ENCODE measurements around the gene PDE7B. TPM values are rescaled to one million over a fixed set of nuclear protein-coding genes. Genes with fewer than 3 reads are reported as not detected.

PDE7B gene
- polyA plus RNA-seq, 1 of the 3 experiments (the other 2 are of a cell fraction): 1.9 TPM

DNA sequence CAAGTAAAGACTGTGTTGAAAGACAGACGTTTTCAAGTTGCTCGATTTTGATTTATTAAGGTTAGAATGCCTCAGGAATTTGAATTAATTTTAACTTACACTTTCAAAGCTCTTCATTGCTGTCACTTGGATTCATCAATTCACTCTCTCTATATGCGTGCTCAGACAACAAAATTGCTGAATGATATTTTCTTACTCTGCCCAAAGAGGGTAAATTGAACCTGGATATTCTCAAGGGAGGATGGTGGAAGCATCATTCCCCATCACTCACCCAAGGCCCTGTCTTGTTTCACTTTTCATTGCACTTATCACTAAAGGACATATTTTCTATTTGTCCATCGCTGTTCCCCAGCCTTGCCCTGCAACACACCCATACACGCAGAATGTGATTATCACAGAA, 102.3 kb downstream of the PDE7B start:
- Histone ChIP-seq H3K27me3 (ENCODE audit: insufficient read depth) (no peaks in the 10 kb centered on the region), H3K9ac (no peak overlapping the region), H3K9me2 (no peaks in the 10 kb centered on the region), H3K27ac (ENCODE audit: low read depth in 2 of 2, low read length in 1 of 2) (no peak overlapping the region), H3K4me3 (ENCODE audit: low read depth in 2 of 2, low read length in 1 of 2) (no peak overlapping the region), H3F3A (replicated peaks; ENCODE audit: insufficient read depth) (no peaks in the 10 kb centered on the region), H3K4me2 (no peak overlapping the region), H3K36me3 (replicated peaks in 1 of 2; ENCODE audit: control insufficient read depth in 1 of 2, insufficient read depth in 2 of 2, low read length in 1 of 2) (no peaks in the 10 kb centered on the region), H4K20me1 (ENCODE audit: insufficient read depth) (no peaks in the 10 kb centered on the region), H3K4me1 (ENCODE audit: control insufficient read depth in 1 of 2, insufficient read depth in 2 of 2, low read depth in 1 of 2, low read length in 1 of 2) (no peaks in the 10 kb centered on the region), H2AFZ (ENCODE audit: low read depth) (no peak overlapping the region), H3K9me3 (no peaks in the 10 kb centered on the region), H3K79me2 (ENCODE audit: insufficient read depth) (no peaks in the 10 kb centered on the region)
- no peak for TF ChIP-seq CHD2 (IDR thresholded peaks at IDR 0.05; ENCODE audit: low read length, partially characterized antibody)
- TF ChIP-seq, protein P1, sequence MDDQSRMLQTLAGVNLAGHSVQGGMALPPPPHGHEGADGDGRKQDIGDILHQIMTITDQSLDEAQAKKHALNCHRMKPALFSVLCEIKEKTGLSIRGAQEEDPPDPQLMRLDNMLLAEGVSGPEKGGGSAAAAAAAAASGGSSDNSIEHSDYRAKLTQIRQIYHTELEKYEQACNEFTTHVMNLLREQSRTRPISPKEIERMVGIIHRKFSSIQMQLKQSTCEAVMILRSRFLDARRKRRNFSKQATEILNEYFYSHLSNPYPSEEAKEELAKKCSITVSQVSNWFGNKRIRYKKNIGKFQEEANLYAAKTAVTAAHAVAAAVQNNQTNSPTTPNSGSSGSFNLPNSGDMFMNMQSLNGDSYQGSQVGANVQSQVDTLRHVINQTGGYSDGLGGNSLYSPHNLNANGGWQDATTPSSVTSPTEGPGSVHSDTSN (IDR thresholded peaks at IDR 0.05): no peak
- no peak for TF ChIP-seq RCOR1 (IDR thresholded peaks at IDR 0.05; ENCODE audit: low read length)
- TF ChIP-seq, protein P2, sequence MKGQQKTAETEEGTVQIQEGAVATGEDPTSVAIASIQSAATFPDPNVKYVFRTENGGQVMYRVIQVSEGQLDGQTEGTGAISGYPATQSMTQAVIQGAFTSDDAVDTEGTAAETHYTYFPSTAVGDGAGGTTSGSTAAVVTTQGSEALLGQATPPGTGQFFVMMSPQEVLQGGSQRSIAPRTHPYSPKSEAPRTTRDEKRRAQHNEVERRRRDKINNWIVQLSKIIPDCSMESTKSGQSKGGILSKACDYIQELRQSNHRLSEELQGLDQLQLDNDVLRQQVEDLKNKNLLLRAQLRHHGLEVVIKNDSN (IDR thresholded peaks at IDR 0.05; ENCODE audit: borderline replicate concordance, low read depth): no peak
- TF ChIP-seq RAD21 (IDR thresholded peaks at IDR 0.05; ENCODE audit: low read length): no peak
- TF ChIP-seq FOSL2 (IDR thresholded peaks at IDR 0.05; ENCODE audit: borderline replicate concordance, low read depth): no peak
- TF ChIP-seq ELF1 (IDR thresholded peaks at IDR 0.05): no peak
- TF ChIP-seq EZH2phosphoT487 (IDR thresholded peaks at IDR 0.05; ENCODE audit: borderline replicate concordance, low read depth): no peak
- TF ChIP-seq JUND (IDR thresholded peaks at IDR 0.05): no peak
- DNase-seq: no peak
- WGBS (ENCODE audit: low lambda C conversion rate): 86% methylated on average over 5 of the region's 5 CpGs
- CTCF ChIA-PET: interaction anchor here (3.3 kb wide), 1 partner anchor 15 kb away, joined by 12 read pairs; no protein-coding TSS in a partner anchor
- POLR2A ChIA-PET: no interaction called here

DNA sequence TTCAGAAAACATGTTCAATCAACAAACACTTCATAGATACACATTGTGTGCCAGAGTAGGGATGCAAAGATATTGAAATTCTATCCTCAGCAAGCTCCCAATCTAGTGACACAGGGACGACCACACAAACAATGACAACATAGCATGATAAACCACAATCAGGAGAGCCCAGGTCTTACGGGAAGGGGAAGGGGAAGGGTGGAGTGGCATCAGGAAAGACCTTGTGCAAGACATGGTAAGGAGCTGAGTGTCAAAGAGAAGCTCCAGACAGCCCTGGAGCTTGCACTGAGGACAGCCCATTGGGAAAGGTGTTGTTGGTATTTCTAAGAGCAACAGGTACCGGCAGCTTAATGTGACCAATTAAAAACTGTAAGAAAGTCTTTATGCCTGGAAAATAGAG, 103.6 kb downstream of the PDE7B start:
- POLR2A ChIA-PET: no interaction called here
- no peak overlapping the region for H3K4me2 ChIP-seq
- WGBS (ENCODE audit: low lambda C conversion rate): 81% methylated on average over 3 of the region's 3 CpGs
- no peaks in the 10 kb centered on the region for H3K36me3 ChIP-seq (replicated peaks in 1 of 2; ENCODE audit: control insufficient read depth in 1 of 2, insufficient read depth in 2 of 2, low read length in 1 of 2)
- no peaks in the 10 kb centered on the region for H4K20me1 ChIP-seq (ENCODE audit: insufficient read depth)
- no peaks in the 10 kb centered on the region for H3K4me1 ChIP-seq (ENCODE audit: control insufficient read depth in 1 of 2, insufficient read depth in 2 of 2, low read depth in 1 of 2, low read length in 1 of 2)
- no peak overlapping the region for H3K27ac ChIP-seq (ENCODE audit: low read depth in 2 of 2, low read length in 1 of 2)
- DNase-seq: no peak
- H3F3A ChIP-seq (replicated peaks; ENCODE audit: insufficient read depth): no peaks in the 10 kb centered on the region
- H3K9ac ChIP-seq: no peak overlapping the region
- H3K79me2 ChIP-seq (ENCODE audit: insufficient read depth): no peaks in the 10 kb centered on the region
- no peaks in the 10 kb centered on the region for H3K9me2 ChIP-seq
- TF ChIP-seq, protein P3, sequence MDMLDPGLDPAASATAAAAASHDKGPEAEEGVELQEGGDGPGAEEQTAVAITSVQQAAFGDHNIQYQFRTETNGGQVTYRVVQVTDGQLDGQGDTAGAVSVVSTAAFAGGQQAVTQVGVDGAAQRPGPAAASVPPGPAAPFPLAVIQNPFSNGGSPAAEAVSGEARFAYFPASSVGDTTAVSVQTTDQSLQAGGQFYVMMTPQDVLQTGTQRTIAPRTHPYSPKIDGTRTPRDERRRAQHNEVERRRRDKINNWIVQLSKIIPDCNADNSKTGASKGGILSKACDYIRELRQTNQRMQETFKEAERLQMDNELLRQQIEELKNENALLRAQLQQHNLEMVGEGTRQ (IDR thresholded peaks at IDR 0.05; ENCODE audit: borderline replicate concordance, low read depth, low read length): no peak
- CTCF ChIA-PET: interaction anchor here (3.3 kb wide), 1 partner anchor 16 kb away, joined by 12 read pairs; no protein-coding TSS in a partner anchor
- H2AFZ ChIP-seq (ENCODE audit: low read depth): no peak overlapping the region
- H3K4me3 ChIP-seq (ENCODE audit: low read depth in 2 of 2, low read length in 1 of 2): no peak overlapping the region
- H3K27me3 ChIP-seq (ENCODE audit: insufficient read depth): no peaks in the 10 kb centered on the region
- H3K9me3 ChIP-seq: no peaks in the 10 kb centered on the region

Data from SK-N-SH (cell line).